ENCODE measurements around the gene CS.

DNA sequence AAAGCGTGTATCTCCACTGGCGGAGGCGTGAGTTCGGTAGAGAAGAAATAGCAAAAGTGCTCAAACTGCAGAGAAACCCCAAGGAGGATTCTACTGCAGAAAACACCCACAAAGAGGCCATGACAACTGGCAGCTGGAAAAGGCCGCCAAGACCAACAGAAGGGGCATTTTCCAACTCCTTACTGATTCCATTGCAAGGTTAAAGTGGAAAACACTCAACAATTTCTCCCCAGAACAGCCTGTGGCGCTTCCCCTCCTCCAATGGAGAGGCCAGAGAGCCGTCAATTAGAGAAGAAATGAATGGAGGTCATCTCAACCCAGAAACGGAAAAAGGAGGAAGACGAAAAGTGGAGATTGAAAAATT lies 41.3 kb downstream of the CS start:
- no peak for TF ChIP-seq EZH2phosphoT487 (IDR thresholded peaks at IDR 0.05; ENCODE audit: insufficient read depth, low read depth)
- TF ChIP-seq EZH2 (IDR thresholded peaks at IDR 0.05; ENCODE audit: insufficient read depth, poor library complexity, severe bottlenecking) = no peak
